Neutrophil (primary cell): ENCODE measurements around the gene KANSL3.

ENCODE experiments used
- H3K27ac ChIP-seq: fragments of 200-600 bp; sonication (generic); 2 replicates; pipeline ENCODE4 v1.5.1; 2016; ENCODE audit warnings: mild to moderate bottlenecking, moderate library complexity
- H3K27me3 ChIP-seq: fragments of 200-600 bp; sonication (generic); 2 replicates; pipeline ENCODE4 v1.6.0; 2016; ENCODE audit warnings: mild to moderate bottlenecking
- H3K36me3 ChIP-seq: fragments of 200-600 bp; sonication (generic); 2 replicates; pipeline ENCODE4 v1.5.1; 2017
- H3K4me1 ChIP-seq, 2 experiments: fragments of 200-600 bp in 1 of 2; sonication (generic) in 1 of 2; 1 replicate in 1 of 2; 2 replicates in 1 of 2; pipeline versions ENCODE4 v1.5.1 to v1.6.1; 2013 to 2016; ENCODE audit warnings: low read depth in 1 of 2, low read length in 1 of 2, mild to moderate bottlenecking in 1 of 2, moderate library complexity in 1 of 2; ENCODE audit not compliant: control insufficient read depth in 1 of 2, insufficient read depth in 1 of 2
- H3K4me3 ChIP-seq, 2 experiments: fragments of 200-600 bp in 1 of 2; sonication (generic) in 1 of 2; 1 replicate in 1 of 2; 2 replicates in 1 of 2; pipeline ENCODE4 v1.5.1; 2013 to 2016; ENCODE audit warnings: low read depth in 1 of 2, low read length in 1 of 2, mild to moderate bottlenecking in 1 of 2, moderate library complexity in 1 of 2
- H3K9me3 ChIP-seq: fragments of 200-600 bp; sonication (generic); 2 replicates; pipeline ENCODE4 v1.5.1; 2016
- CTCF ChIP-seq: fragments of 200-600 bp; sonication (generic); IDR thresholded peaks from 2 replicates; pipeline ENCODE4 v1.5.1; 2016; ENCODE audit warnings: antibody characterized with exemption

The KANSL3 gene

GRCh38 chr2:96552315-96553175 lies 85.6 kb downstream of the KANSL3 start:
- Histone ChIP-seq H3K4me1 (peaks cover 5% of the 10 kb centered on the region in 2 experiments), H3K36me3 (peaks cover 64% of the 10 kb centered on the region), H3K27ac (no peak overlapping the region), H3K4me3 (no peak overlapping the region), H3K27me3 (no peaks in the 10 kb centered on the region), H3K9me3 (no peaks in the 10 kb centered on the region)
- no peak for TF ChIP-seq CTCF

GRCh38 chr2:96551605-96552314 lies 86.4 kb downstream of the KANSL3 start:
- H3K4me1 ChIP-seq: peaks cover 5% of the 10 kb centered on the region in 2 experiments
- no peak overlapping the region for H3K4me3 ChIP-seq
- no peak for TF ChIP-seq CTCF
- H3K27ac ChIP-seq: no peak overlapping the region
- peaks cover 70% of the 10 kb centered on the region for H3K36me3 ChIP-seq
- H3K9me3 ChIP-seq: no peaks in the 10 kb centered on the region
- no peaks in the 10 kb centered on the region for H3K27me3 ChIP-seq

DNA sequence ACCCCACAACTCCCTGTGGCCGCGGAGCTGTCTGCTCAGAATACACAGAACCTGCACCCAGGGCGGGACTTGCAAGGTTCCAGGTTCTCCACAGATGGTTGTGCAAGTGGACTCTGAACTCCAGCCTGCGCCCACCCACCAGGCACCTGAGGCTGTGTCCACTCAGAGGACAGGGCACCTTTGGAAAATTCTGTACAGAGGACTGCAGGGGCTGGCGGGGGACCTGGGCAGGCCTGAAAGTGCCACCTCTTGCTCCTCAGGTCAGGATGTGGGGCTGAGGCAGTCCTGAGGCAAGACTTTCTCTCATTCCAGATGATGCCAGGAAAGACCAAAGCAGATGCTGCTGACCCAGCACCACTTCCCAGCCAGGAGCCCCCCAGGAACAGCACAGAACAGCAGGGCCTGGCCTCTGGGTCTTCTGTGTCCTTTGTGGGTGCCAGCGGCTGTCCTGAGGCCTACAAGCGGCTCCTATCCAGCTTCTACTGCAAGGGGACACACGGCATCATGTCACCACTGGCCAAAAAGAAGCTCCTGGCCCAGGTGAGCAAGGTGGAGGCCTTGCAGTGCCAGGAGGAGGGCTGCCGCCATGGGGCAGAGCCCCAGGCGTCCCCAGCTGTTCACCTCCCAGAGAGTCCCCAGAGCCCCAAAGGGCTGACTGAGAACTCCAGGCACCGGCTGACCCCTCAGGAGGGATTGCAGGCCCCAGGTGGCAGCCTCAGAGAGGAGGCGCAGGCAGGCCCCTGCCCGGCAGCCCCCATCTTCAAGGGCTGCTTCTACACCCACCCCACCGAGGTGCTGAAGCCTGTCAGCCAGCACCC lies 87.1 kb downstream of the KANSL3 start:
- no peak for TF ChIP-seq CTCF
- Histone ChIP-seq H3K4me3 (no peak overlapping the region), H3K9me3 (no peaks in the 10 kb centered on the region), H3K36me3 (peaks cover 75% of the 10 kb centered on the region), H3K27me3 (no peaks in the 10 kb centered on the region), H3K27ac (no peak overlapping the region), H3K4me1 (peaks cover 5% of the 10 kb centered on the region in 2 experiments)

DNA sequence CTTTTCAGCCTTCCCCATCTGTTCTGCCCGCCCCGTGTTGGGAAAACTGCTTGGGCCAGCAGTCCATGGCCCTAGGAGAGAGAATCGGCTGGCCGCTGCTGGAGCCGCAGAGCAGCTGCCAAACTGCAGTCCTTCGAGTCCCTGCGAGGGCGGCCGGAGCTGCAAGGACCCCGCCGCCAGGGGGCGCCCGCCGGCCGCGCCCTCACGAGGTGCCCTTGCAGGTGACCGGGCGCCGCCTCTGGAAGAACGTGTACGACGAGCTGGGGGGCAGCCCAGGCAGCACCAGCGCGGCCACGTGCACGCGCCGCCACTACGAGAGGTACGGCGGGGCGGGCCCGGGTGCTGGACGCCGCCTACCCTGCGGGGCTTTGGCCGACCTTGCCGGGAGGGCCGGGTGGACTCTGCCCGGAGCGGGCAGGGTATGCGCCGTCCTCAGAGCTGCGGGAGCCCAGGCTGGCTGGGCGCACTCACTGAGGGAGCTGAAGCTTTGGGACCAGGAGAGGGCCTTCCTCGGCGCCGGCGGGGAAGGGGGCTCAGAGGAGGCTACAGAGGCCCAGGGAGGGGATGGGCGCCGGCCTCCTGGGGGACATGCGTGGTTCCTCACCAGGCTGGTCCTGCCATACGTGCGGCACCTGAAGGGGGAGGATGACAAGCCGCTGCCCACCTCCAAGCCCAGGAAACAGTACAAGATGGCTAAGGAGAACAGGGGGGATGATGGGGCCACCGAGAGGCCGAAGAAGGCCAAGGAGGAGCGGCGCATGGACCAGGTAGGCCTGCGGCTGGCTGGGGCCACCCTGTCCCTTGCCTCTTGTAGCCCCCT lies 87.9 kb downstream of the KANSL3 start:
- TF ChIP-seq CTCF: no peak
- no peak overlapping the region for H3K27ac ChIP-seq
- H3K27me3 ChIP-seq: no peaks in the 10 kb centered on the region
- peaks cover 5% of the 10 kb centered on the region in 2 experiments for H3K4me1 ChIP-seq
- H3K9me3 ChIP-seq: no peaks in the 10 kb centered on the region
- H3K4me3 ChIP-seq: no peak overlapping the region
- peaks cover 80% of the 10 kb centered on the region for H3K36me3 ChIP-seq

- Histone ChIP-seq H3K27me3 (no peaks in the 10 kb centered on the region), H3K4me1 (peaks cover 3 to 4% of the 10 kb centered on the region in 2 experiments), H3K27ac (no peak overlapping the region), H3K36me3 (peaks cover 81% of the 10 kb centered on the region), H3K4me3 (no peak overlapping the region), H3K9me3 (no peaks in the 10 kb centered on the region)
- no peak for TF ChIP-seq CTCF
Measured at GRCh38 chr2:96549466-96549785, 88.7 kb downstream of the KANSL3 start.
